Natural killer cell (primary cell): ENCODE measurements around the gene ZFAND3. TPM values are rescaled to one million over a fixed set of nuclear protein-coding genes. Genes with fewer than 3 reads are reported as not detected.
A peak's percentile ranks its signal among the peaks of the same experiment; 100 is the strongest.

Experiments used
- ATAC-seq, 3 donors: fragments of 150-1000 bp in 2 of 3; fragments of 200-7000 bp in 1 of 3; cut with Tn5 transposase; 1 replicate in 1 of 3; 2 replicates in 2 of 3; pipeline ENCODE4 v1.10.0; 2021; ENCODE audit warnings: mild to moderate bottlenecking in 2 of 3, moderate library complexity in 2 of 3
- DNase-seq, 2 donors: peaks; one replicate each; pipeline versions ENCODE4 v3.0.0 to v3.0.0-alpha.2; 2013 to 2021; ENCODE audit warnings: mixed read lengths in 1 of 2
- H3K27ac ChIP-seq: one replicate; pipeline ENCODE4 v1.5.1; 2013; ENCODE audit warnings: mild to moderate bottlenecking, low read length
- H3K27me3 ChIP-seq: one replicate; pipeline ENCODE4 v1.6.1; 2013; ENCODE audit warnings: low read length; ENCODE audit not compliant: control insufficient read depth, insufficient read depth
- H3K36me3 ChIP-seq: one replicate; pipeline ENCODE4 v1.6.1; 2013; ENCODE audit warnings: low read length; ENCODE audit not compliant: control insufficient read depth, insufficient read depth
- H3K4me1 ChIP-seq: one replicate; pipeline ENCODE4 v1.6.1; 2013; ENCODE audit warnings: low read length; ENCODE audit not compliant: control insufficient read depth, insufficient read depth
- H3K4me3 ChIP-seq: one replicate; pipeline ENCODE4 v1.5.1; 2013; ENCODE audit warnings: low read length
- H3K9me3 ChIP-seq: one replicate; pipeline ENCODE4 v1.6.1; 2013; ENCODE audit warnings: low read length; ENCODE audit not compliant: control insufficient read depth, insufficient read depth
- H3K27ac Mint-ChIP-seq, 2 donors: one replicate each; pipeline ENCODE4 v1.8.0; 2022; ENCODE audit warnings: mild to moderate bottlenecking in 2 of 2, mixed read lengths in 2 of 2, moderate library complexity in 1 of 2
- H3K27me3 Mint-ChIP-seq, 2 donors: one replicate each; pipeline ENCODE4 v1.8.0; 2022; ENCODE audit warnings: low read depth in 2 of 2, mixed read lengths in 2 of 2
- H3K36me3 Mint-ChIP-seq: one replicate; pipeline ENCODE4 v1.8.0; 2022; ENCODE audit warnings: mixed read lengths
- H3K4me1 Mint-ChIP-seq, 2 donors: one replicate each; pipeline ENCODE4 v1.8.0; 2022; ENCODE audit warnings: mixed read lengths in 2 of 2
- H3K4me3 Mint-ChIP-seq: one replicate; pipeline ENCODE4 v1.8.0; 2022; ENCODE audit warnings: mild to moderate bottlenecking, moderate library complexity, mixed read lengths
- H3K9me3 Mint-ChIP-seq, 2 donors: one replicate each; pipeline ENCODE4 v1.8.0; 2022; ENCODE audit warnings: mixed read lengths in 2 of 2
- WGBS: methylation state at CpG from one replicate; pipeline ENCODE4 v1.1.7; 2013; ENCODE audit warnings: missing lambda C conversion rate; ENCODE audit not compliant: insufficient coverage; 5-methylcytosine and 5-hydroxymethylcytosine counted together
- intact Hi-C: fragments of 100-400 bp; cut with micrococcal nuclease; formaldehyde crosslinking; loops from one replicate; pipeline ENCODE4 v1.14.2; 2022
- total RNA-seq, 4 donors: library from RNA; stranded (reverse); fragments of 120-200 nt in 1 of 4; gene quantifications; one replicate each; pipeline versions ENCODE4 v1.2.3 to v1.2.4, GENCODE V29; 2013 to 2022
- TF ChIP-seq, protein P1 (sequence below): fragments of 200-600 bp; IDR thresholded peaks from one replicate; pipeline ENCODE4 v1.8.0; 2022; ENCODE audit warnings: antibody characterized with exemption

Gene ZFAND3
- total RNA-seq, 3 donors from 2014 or later (not counting 1 experiment from before 2014, with no cell fraction given) = 87.7 to 97.4 (median 90.1) TPM

DNA sequence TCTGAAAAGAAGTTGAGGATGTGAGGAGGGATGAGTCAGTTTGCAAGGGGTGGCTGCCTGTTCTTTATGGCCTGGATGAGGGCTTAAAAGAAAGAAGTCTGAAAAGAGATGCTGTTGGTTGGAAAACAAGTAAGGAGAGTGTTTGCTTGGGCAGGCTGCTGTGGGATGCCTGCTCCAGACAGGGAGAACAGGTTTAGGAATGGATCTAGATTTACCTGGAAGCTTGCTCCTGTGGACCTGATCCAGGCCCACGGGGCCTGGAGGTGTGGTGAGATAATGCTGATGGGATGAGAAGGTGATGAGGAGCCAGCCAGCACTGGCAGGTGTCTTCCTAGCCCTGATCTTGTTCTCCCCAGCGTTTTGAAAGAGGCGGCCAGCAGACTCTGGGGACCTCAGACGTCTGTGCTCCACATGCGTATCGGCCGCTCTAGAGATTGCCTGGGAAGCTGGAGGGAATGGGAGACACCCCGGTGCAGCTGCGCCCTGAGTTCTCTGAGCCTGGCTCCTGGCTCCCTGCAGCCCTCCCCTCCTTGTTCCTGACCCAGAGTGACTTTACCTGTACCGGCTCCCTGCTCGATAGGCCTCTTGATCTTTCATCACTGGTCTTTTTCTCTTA, 331.3 kb downstream of the ZFAND3 start:
- Mint-ChIP-seq H3K36me3 (no peaks in the 10 kb centered on the region), H3K9me3 (no peaks in the 10 kb centered on the region), H3K4me1 (peaks cover 48 to 50% of the 10 kb centered on the region in 2 donors), H3K27me3 (no peaks in the 10 kb centered on the region), H3K27ac (peak overlapping the region; percentile 34 to 50), H3K4me3 (no peak overlapping the region)
- no peak for DNase-seq
- Histone ChIP-seq H3K4me3 (no peak overlapping the region), H3K4me1 (peaks cover 11% of the 10 kb centered on the region), H3K27me3 (no peaks in the 10 kb centered on the region), H3K27ac (no peak overlapping the region), H3K36me3 (peaks cover 15% of the 10 kb centered on the region), H3K9me3 (no peaks in the 10 kb centered on the region)
- no peak for ATAC-seq
- TF ChIP-seq, protein P1, sequence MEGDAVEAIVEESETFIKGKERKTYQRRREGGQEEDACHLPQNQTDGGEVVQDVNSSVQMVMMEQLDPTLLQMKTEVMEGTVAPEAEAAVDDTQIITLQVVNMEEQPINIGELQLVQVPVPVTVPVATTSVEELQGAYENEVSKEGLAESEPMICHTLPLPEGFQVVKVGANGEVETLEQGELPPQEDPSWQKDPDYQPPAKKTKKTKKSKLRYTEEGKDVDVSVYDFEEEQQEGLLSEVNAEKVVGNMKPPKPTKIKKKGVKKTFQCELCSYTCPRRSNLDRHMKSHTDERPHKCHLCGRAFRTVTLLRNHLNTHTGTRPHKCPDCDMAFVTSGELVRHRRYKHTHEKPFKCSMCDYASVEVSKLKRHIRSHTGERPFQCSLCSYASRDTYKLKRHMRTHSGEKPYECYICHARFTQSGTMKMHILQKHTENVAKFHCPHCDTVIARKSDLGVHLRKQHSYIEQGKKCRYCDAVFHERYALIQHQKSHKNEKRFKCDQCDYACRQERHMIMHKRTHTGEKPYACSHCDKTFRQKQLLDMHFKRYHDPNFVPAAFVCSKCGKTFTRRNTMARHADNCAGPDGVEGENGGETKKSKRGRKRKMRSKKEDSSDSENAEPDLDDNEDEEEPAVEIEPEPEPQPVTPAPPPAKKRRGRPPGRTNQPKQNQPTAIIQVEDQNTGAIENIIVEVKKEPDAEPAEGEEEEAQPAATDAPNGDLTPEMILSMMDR = no peak
- WGBS = 95% methylated on average over 11 of the region's 11 CpGs
- intact Hi-C loops = no loop called here

DNA sequence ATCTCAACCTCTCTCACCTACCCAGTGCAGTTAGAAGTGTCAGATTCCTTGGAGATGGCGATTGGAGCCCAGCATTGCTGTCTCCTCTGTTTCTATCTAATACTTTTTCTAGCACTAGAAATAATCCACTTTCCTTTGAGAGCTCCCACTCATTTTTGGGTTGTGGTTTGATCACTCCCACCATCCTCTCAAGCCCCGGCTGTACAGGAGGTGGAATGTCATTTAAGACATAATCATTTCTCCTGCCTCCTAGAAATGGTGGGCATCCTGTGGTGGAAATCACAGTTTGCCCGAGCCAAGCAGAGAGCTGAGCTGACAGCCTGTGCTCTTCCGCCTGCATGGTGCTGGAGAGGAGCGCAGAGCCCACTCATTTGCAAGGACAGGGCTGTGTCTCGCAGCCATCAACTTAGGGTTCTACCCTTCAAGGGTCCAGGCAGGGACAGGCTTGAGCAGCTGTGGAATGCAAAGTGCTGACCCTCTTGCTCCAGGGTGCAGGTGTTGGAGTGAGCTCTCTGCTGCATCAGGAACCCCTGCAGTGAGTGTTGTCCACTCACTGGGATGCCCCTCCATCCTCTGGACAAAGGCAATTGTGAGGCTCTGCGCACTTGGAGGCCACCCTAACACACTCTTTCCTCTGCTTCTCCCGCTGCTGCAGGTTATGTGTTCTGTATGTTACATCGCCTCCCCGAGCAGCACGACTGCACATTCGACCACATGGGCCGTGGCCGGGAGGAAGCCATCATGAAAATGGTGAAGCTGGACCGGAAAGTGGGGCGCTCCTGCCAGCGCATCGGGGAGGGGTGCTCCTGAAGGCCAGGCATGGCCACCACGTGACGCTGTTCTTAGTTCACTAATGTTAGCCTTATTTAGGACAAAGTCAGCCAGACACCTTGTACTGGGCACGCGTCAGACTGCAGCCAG, 332.3 kb downstream of the ZFAND3 start:
- H3K4me1 ChIP-seq = peaks cover 11% of the 10 kb centered on the region
- no peaks in the 10 kb centered on the region for H3K9me3 ChIP-seq
- no peaks in the 10 kb centered on the region for H3K9me3 Mint-ChIP-seq
- TF ChIP-seq, protein P1 = no peak
- WGBS = 96% methylated on average over 21 of the region's 22 CpGs
- H3K27me3 Mint-ChIP-seq = no peaks in the 10 kb centered on the region
- H3K36me3 ChIP-seq = peaks cover 13% of the 10 kb centered on the region
- intact Hi-C loops = no loop called here
- no peak overlapping the region for H3K27ac Mint-ChIP-seq
- H3K27me3 ChIP-seq = no peaks in the 10 kb centered on the region
- peaks cover 40 to 42% of the 10 kb centered on the region in 2 donors for H3K4me1 Mint-ChIP-seq
- no peak overlapping the region for H3K27ac ChIP-seq
- no peak for ATAC-seq
- DNase-seq = no peak
- H3K4me3 Mint-ChIP-seq = no peak overlapping the region
- no peak overlapping the region for H3K4me3 ChIP-seq
- H3K36me3 Mint-ChIP-seq = no peaks in the 10 kb centered on the region

DNA sequence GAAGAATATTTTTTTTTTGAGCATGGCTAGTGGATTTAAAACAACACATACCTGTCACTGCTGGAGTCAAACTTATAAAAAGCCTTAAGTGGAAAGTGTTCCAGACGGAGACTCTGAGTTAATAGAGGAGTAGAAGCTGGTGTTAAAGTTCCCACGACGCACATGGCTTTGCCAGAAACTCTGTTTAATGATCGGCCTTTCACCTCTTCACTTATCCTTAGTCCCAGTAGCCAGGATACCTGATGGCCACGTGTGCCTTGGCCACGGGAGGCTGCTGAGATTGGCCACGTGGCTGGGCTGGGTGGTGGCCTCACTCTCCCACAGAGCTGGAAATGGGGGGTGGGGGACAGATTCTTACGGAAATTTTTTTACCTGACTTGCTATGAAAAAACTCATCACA, 333.1 kb downstream of the ZFAND3 start:
- H3K4me1 ChIP-seq = peaks cover 11% of the 10 kb centered on the region
- Mint-ChIP-seq H3K36me3 (no peaks in the 10 kb centered on the region), H3K4me1 (peaks cover 32 to 42% of the 10 kb centered on the region in 2 donors), H3K4me3 (no peak overlapping the region), H3K27ac (no peak overlapping the region), H3K9me3 (no peaks in the 10 kb centered on the region), H3K27me3 (no peaks in the 10 kb centered on the region)
- H3K27me3 ChIP-seq = no peaks in the 10 kb centered on the region
- peaks cover 13% of the 10 kb centered on the region for H3K36me3 ChIP-seq
- no peaks in the 10 kb centered on the region for H3K9me3 ChIP-seq
- intact Hi-C loops = no loop called here
- H3K4me3 ChIP-seq = no peak overlapping the region
- H3K27ac ChIP-seq = no peak overlapping the region
- ATAC-seq = no peak
- WGBS = 98% methylated on average over 4 of the region's 8 CpGs
- DNase-seq = no peak
- TF ChIP-seq, protein P1 = no peak
